ENCODE data around the gene CYB5D1. TPM values are rescaled to one million over a fixed set of nuclear protein-coding genes. Genes with fewer than 3 reads are reported as not detected.
A peak's percentile ranks its signal among the peaks of the same experiment; 100 is the strongest.

CYB5D1 gene
- total RNA-seq, 1 donor from 2014 or later: 6.9 TPM

- peaks cover 4% of the 10 kb centered on the region for H3K36me3 Mint-ChIP-seq (ENCODE audit: low read depth)
- H3K4me3 Mint-ChIP-seq (ENCODE audit: unreplicated experiment): peak overlapping the region; percentile 98
- DNase-seq (ENCODE audit: low spot score): no peak
- H3K4me1 Mint-ChIP-seq (ENCODE audit: low read depth): peaks cover 34% of the 10 kb centered on the region
- no peaks in the 10 kb centered on the region for H3K27me3 Mint-ChIP-seq (ENCODE audit: low read depth)
- H3K9me3 Mint-ChIP-seq (ENCODE audit: low read depth): no peaks in the 10 kb centered on the region
- peak overlapping the region; percentile 99 for H3K27ac Mint-ChIP-seq (ENCODE audit: unreplicated experiment)
- no peak for TF ChIP-seq CTCF (IDR thresholded peaks at IDR 0.05)
Measured at GRCh38 chr17:7844292-7845154, 13.3 kb upstream of the CYB5D1 start.

GRCh38 chr17:7845359-7846062, 12.3 kb upstream of the CYB5D1 start:
- Mint-ChIP-seq H3K4me1 (ENCODE audit: low read depth) (peaks cover 24% of the 10 kb centered on the region), H3K27me3 (ENCODE audit: low read depth) (no peaks in the 10 kb centered on the region), H3K27ac (ENCODE audit: unreplicated experiment) (peak overlapping the region; percentile 99)

DNA sequence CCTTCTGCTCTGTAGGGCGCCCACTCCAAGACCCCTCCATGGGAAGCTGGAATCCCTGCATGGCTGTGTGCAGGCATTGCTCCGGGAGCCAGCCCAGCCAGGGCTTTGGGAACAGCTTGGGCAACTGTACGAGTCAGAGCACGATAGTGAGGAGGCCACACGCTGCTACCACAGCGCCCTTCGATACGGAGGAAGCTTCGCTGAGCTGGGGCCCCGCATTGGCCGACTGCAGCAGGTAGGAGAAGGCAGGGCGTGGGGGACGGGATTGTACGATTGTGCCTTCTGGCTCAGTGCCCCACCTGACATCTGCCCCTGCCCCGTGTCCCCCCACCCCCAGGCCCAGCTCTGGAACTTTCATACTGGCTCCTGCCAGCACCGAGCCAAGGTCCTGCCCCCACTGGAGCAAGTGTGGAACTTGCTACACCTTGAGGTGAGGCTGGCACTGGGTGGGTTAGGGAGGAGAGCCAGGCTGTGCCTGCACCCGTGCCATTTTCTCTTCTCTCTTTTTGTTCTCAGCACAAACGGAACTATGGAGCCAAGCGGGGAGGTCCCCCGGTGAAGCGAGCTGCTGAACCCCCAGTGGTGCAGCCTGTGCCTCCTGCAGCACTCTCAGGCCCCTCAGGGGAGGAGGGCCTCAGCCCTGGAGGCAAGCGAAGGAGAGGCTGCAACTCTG, 11.6 kb upstream of the CYB5D1 start:
- H3K27ac Mint-ChIP-seq (ENCODE audit: unreplicated experiment): no peak overlapping the region
- TF ChIP-seq CTCF (IDR thresholded peaks at IDR 0.05): no peak
- H3K36me3 Mint-ChIP-seq (ENCODE audit: low read depth): peaks cover 11% of the 10 kb centered on the region
- H3K4me3 Mint-ChIP-seq (ENCODE audit: unreplicated experiment): no peak overlapping the region
- no peaks in the 10 kb centered on the region for H3K9me3 Mint-ChIP-seq (ENCODE audit: low read depth)
- no peaks in the 10 kb centered on the region for H3K27me3 Mint-ChIP-seq (ENCODE audit: low read depth)
- DNase-seq (ENCODE audit: low spot score): no peak
- peaks cover 17% of the 10 kb centered on the region for H3K4me1 Mint-ChIP-seq (ENCODE audit: low read depth)

More at GRCh38 chr17:7845359-7846062, 12.3 kb upstream of the CYB5D1 start:
- Mint-ChIP-seq H3K36me3 (ENCODE audit: low read depth) (peaks cover 8% of the 10 kb centered on the region), H3K9me3 (ENCODE audit: low read depth) (no peaks in the 10 kb centered on the region), H3K4me3 (ENCODE audit: unreplicated experiment) (peak overlapping the region; percentile 98)
- TF ChIP-seq CTCF (IDR thresholded peaks at IDR 0.05): no peak
- no peak for DNase-seq (ENCODE audit: low spot score)

GRCh38 chr17:7846765-7847661, 10.8 kb upstream of the CYB5D1 start:
- no peak for DNase-seq (ENCODE audit: low spot score)
- Mint-ChIP-seq H3K4me3 (ENCODE audit: unreplicated experiment) (no peak overlapping the region), H3K36me3 (ENCODE audit: low read depth) (peaks cover 14% of the 10 kb centered on the region), H3K27me3 (ENCODE audit: low read depth) (no peaks in the 10 kb centered on the region), H3K9me3 (ENCODE audit: low read depth) (no peaks in the 10 kb centered on the region), H3K27ac (ENCODE audit: unreplicated experiment) (peak overlapping the region; percentile 36), H3K4me1 (ENCODE audit: low read depth) (peaks cover 19% of the 10 kb centered on the region)
- TF ChIP-seq CTCF (IDR thresholded peaks at IDR 0.05): no peak

Data from chondrocyte (in vitro differentiated cells).